H1 (cell line): ENCODE measurements around the gene HACL1. TPM values are rescaled to one million over a fixed set of nuclear protein-coding genes. Genes with fewer than 3 reads are reported as not detected.

ENCODE experiments used
- CTCF ChIA-PET: fragments of 300-600 bp; sonication (Branson Sonifier 250); formaldehyde crosslinking; loops from one replicate; lab custom pipeline; 2021; ENCODE audit not compliant: partially characterized antibody; lab: Charles Lee
- POLR2A ChIA-PET: fragments of 300-600 bp; sonication (Branson Sonifier 250); formaldehyde crosslinking; loops from one replicate; lab custom pipeline; 2021; ENCODE audit warnings: inconsistent platforms; ENCODE audit not compliant: partially characterized antibody; lab: Charles Lee
- DNase-seq, 2 experiments: peaks; one replicate each; pipeline versions ENCODE4 v3.0.0 to v3.0.0-alpha.2; 2010 to 2022; ENCODE audit warnings: low spot score in 2 of 2, low read depth in 1 of 2, mixed read lengths in 1 of 2
- FAIRE-seq: peaks from 2 replicates; lab custom pipeline; 2011; peaks lifted over from hg19 to GRCh38; lab: Jason Lieb, UNC
- H2AFZ ChIP-seq: 2 replicates; pipeline ENCODE4 v1.8.1; 2012; ENCODE audit warnings: low read length, inconsistent platforms
- H2AK5ac ChIP-seq: 2 replicates; pipeline ENCODE4 v1.6.1; 2013; ENCODE audit warnings: low read depth, low read length
- H2BK120ac ChIP-seq: replicated peaks from 2 replicates; pipeline ENCODE3; 2013; ENCODE audit warnings: low read depth, low read length, inconsistent platforms
- H2BK12ac ChIP-seq: 2 replicates; pipeline ENCODE4 v1.6.1; 2013; ENCODE audit warnings: low read depth, low read length
- H2BK15ac ChIP-seq: 2 replicates; pipeline ENCODE4 v1.6.1; 2013; ENCODE audit warnings: low read length
- H2BK20ac ChIP-seq: 2 replicates; pipeline ENCODE4 v1.6.1; 2013; ENCODE audit warnings: low read length
- H2BK5ac ChIP-seq: 2 replicates; pipeline ENCODE4 v1.6.1; 2013; ENCODE audit warnings: low read depth, low read length
- H3K14ac ChIP-seq: 2 replicates; pipeline ENCODE4 v1.6.1; 2013; ENCODE audit warnings: inconsistent platforms; ENCODE audit not compliant: insufficient read length
- H3K18ac ChIP-seq: 2 replicates; pipeline ENCODE4 v1.6.1; 2013; ENCODE audit warnings: low read length; ENCODE audit errors: extremely low read depth
- H3K23ac ChIP-seq: 2 replicates; pipeline ENCODE4 v1.6.1; 2013; ENCODE audit warnings: inconsistent platforms; ENCODE audit not compliant: insufficient read length
- H3K23me2 ChIP-seq: 2 replicates; pipeline ENCODE4 v1.6.1; 2013; ENCODE audit warnings: low read depth, low read length
- H3K27ac ChIP-seq: 2 replicates; pipeline ENCODE4 v1.6.1; 2011; ENCODE audit warnings: low read depth, low read length, inconsistent platforms
- H3K27me3 ChIP-seq, 4 experiments: replicated peaks in 1 of 4; 1 replicate in 1 of 4; 2 replicates in 3 of 4; pipeline versions ENCODE4 v1.6.1 to v1.8.1; 2011 to 2013; ENCODE audit warnings: low read length in 3 of 4, mild to moderate bottlenecking in 3 of 4, inconsistent platforms in 2 of 4, mixed read lengths in 2 of 4, moderate library complexity in 1 of 4; ENCODE audit not compliant: control insufficient read depth in 3 of 4, insufficient read depth in 3 of 4; ENCODE audit errors: extremely low read depth in 1 of 4
- H3K36me3 ChIP-seq, 4 experiments: 2 replicates each; pipeline versions ENCODE4 v1.6.1 to v1.8.1; 2011 to 2013; ENCODE audit warnings: mild to moderate bottlenecking in 4 of 4, low read length in 3 of 4, moderate library complexity in 2 of 4, control low read depth in 1 of 4, inconsistent platforms in 1 of 4; ENCODE audit not compliant: insufficient read depth in 4 of 4, control insufficient read depth in 2 of 4
- H3K4ac ChIP-seq: replicated peaks from 2 replicates; pipeline ENCODE3; 2013; ENCODE audit warnings: low read length, low read depth, mixed read lengths, inconsistent platforms; ENCODE audit not compliant: insufficient read length
- H3K4me1 ChIP-seq, 4 experiments: replicated peaks in 1 of 4; 1 replicate in 1 of 4; 2 replicates in 3 of 4; pipeline versions ENCODE4 v1.6.1 to v1.8.1; 2011 to 2013; ENCODE audit warnings: low read length in 3 of 4, inconsistent platforms in 2 of 4, mixed read lengths in 1 of 4; ENCODE audit not compliant: insufficient read depth in 4 of 4, control insufficient read depth in 3 of 4
- H3K4me2 ChIP-seq, 2 experiments: 2 replicates each; pipeline versions ENCODE4 v1.6.1 to v1.8.1; 2011 to 2013; ENCODE audit warnings: low read depth in 2 of 2, low read length in 2 of 2, control low read depth in 1 of 2, inconsistent platforms in 1 of 2, mild to moderate bottlenecking in 1 of 2; ENCODE audit not compliant: insufficient read depth in 1 of 2
- H3K4me3 ChIP-seq, 4 experiments: fragments of 200-600, 300-600 bp in 1 of 4; sonication (generic), shearing (Covaris generic), sonication (Bioruptor Twin) in 1 of 4; 2 replicates each; pipeline versions ENCODE4 v1.5.1 to v1.8.1; 2011 to 2016; ENCODE audit warnings: low read length in 4 of 4, low read depth in 3 of 4, control low read depth in 2 of 4, inconsistent platforms in 2 of 4, mild to moderate bottlenecking in 2 of 4, mixed read lengths in 1 of 4, moderate library complexity in 1 of 4; ENCODE audit not compliant: insufficient read depth in 2 of 4; ENCODE audit errors: extremely low read depth in 1 of 4
- H3K56ac ChIP-seq: replicated peaks from 2 replicates; pipeline ENCODE3; 2013; ENCODE audit warnings: low read depth, mild to moderate bottlenecking, mixed read lengths, low read length, inconsistent platforms; ENCODE audit not compliant: insufficient read length
- H3K79me1 ChIP-seq: 2 replicates; pipeline ENCODE4 v1.6.1; 2013; ENCODE audit warnings: low read depth, low read length, control low read depth
- H3K79me2 ChIP-seq, 2 experiments: 2 replicates each; pipeline versions ENCODE4 v1.6.1 to v1.8.1; 2012 to 2013; ENCODE audit warnings: low read length in 2 of 2, mild to moderate bottlenecking in 2 of 2, inconsistent platforms in 1 of 2; ENCODE audit not compliant: insufficient read depth in 2 of 2, control insufficient read depth in 1 of 2
- H3K9ac ChIP-seq, 4 experiments: replicated peaks in 1 of 4; 1 replicate in 1 of 4; 2 replicates in 3 of 4; pipeline versions ENCODE4 v1.6.1 to v1.8.1; 2011 to 2013; ENCODE audit warnings: low read depth in 3 of 4, low read length in 3 of 4, control low read depth in 2 of 4, mild to moderate bottlenecking in 2 of 4, moderate library complexity in 2 of 4, inconsistent platforms in 1 of 4; ENCODE audit errors: extremely low read depth in 1 of 4
- H3K9me3 ChIP-seq, 2 experiments: 2 replicates each; pipeline versions ENCODE4 v1.6.1 to v1.8.1; 2012 to 2013; ENCODE audit warnings: mild to moderate bottlenecking in 2 of 2, moderate library complexity in 2 of 2, control low read depth in 1 of 2, inconsistent platforms in 1 of 2, low read depth in 1 of 2, low read length in 1 of 2, mixed read lengths in 1 of 2; ENCODE audit not compliant: insufficient read depth in 2 of 2
- H4K20me1 ChIP-seq, 2 experiments: replicated peaks in 1 of 2; 2 replicates each; pipeline versions ENCODE3 to v1.8.1; 2011 to 2013; ENCODE audit warnings: inconsistent platforms in 2 of 2, low read length in 2 of 2, mild to moderate bottlenecking in 1 of 2; ENCODE audit not compliant: insufficient read depth in 2 of 2, control insufficient read depth in 1 of 2
- H4K5ac ChIP-seq: 2 replicates; pipeline ENCODE4 v1.6.1; 2013; ENCODE audit warnings: low read length, low read depth, mixed read lengths, inconsistent platforms; ENCODE audit not compliant: insufficient read length
- H4K8ac ChIP-seq: 2 replicates; pipeline ENCODE4 v1.8.0; 2013; ENCODE audit warnings: mild to moderate bottlenecking, moderate library complexity, low read length, inconsistent platforms; ENCODE audit not compliant: insufficient read depth; ENCODE audit errors: extremely low read depth
- H4K91ac ChIP-seq: replicated peaks from 2 replicates; pipeline ENCODE3; 2013; ENCODE audit warnings: low read length, mixed read lengths, inconsistent platforms; ENCODE audit not compliant: insufficient read length
- CBX5 ChIP-seq: fragments of 300-800, 300-1000 bp; sonication (generic); IDR thresholded peaks from 2 replicates; pipeline ENCODE4 v1.7.1; 2016; ENCODE audit warnings: antibody characterized with exemption, low read length, low read depth
- KDM1A ChIP-seq: fragments of 200-600, 300-600 bp; sonication (generic); IDR thresholded peaks from 2 replicates; pipeline ENCODE4 v1.7.1; 2016; ENCODE audit warnings: mild to moderate bottlenecking, low read length, borderline replicate concordance
- MAFK ChIP-seq: IDR thresholded peaks from 2 replicates; pipeline ENCODE4 v1.6.1; 2012; ENCODE audit warnings: low read depth, mild to moderate bottlenecking, improper control_type of control experiment, low read length
- PHF8 ChIP-seq: fragments of 200-600 bp; sonication (generic); conservative IDR thresholded peaks from 2 replicates; pipeline ENCODE4 v1.7.1; 2012; ENCODE audit warnings: low read depth, mild to moderate bottlenecking, inconsistent platforms, low read length, moderate library complexity
- POLR2A ChIP-seq, 2 experiments: IDR thresholded peaks; 1 replicate in 1 of 2; 2 replicates in 1 of 2; pipeline ENCODE4 v1.6.1; 2011; ENCODE audit warnings: low read depth in 2 of 2, low read length in 2 of 2, mild to moderate bottlenecking in 2 of 2; ENCODE audit errors: control extremely low read depth in 1 of 2
- POU5F1 ChIP-seq: IDR thresholded peaks from 2 replicates; pipeline ENCODE4 v1.6.1; 2011; ENCODE audit warnings: low read depth, mild to moderate bottlenecking, low read length, moderate library complexity
- RXRA ChIP-seq: IDR thresholded peaks from 2 replicates; pipeline ENCODE4 v1.6.1; 2011; ENCODE audit warnings: low read depth, mild to moderate bottlenecking, low read length, moderate library complexity; ENCODE audit not compliant: insufficient read depth
- SAP30 ChIP-seq: fragments of 300-600 bp; sonication (generic); IDR thresholded peaks from 2 replicates; pipeline ENCODE4 v1.7.1; 2012; ENCODE audit warnings: low read length, moderate library complexity, mild to moderate bottlenecking, inconsistent platforms; ENCODE audit not compliant: insufficient read depth, insufficient replicate concordance
- SRF ChIP-seq: IDR thresholded peaks from 2 replicates; pipeline ENCODE4 v1.6.1; 2011; ENCODE audit warnings: mild to moderate bottlenecking, low read depth, low read length, moderate library complexity
- WGBS, 2 experiments: shearing (Covaris generic) in 1 of 2; methylation state at CpG; one replicate each; pipeline versions ENCODE4 v1.1.6 to v1.1.7; 2013 to 2015; ENCODE audit warnings: low lambda C conversion rate in 2 of 2, mixed read lengths in 2 of 2, inconsistent platforms in 1 of 2, low coverage in 1 of 2, missing lambda C conversion rate in 1 of 2; ENCODE audit not compliant: insufficient replicate concordance in 2 of 2, insufficient coverage in 1 of 2, insufficient read length in 1 of 2; ENCODE audit errors: extremely low coverage in 1 of 2, missing lambda C conversion rate in 1 of 2; 5-methylcytosine and 5-hydroxymethylcytosine counted together
- polyA plus RNA-seq, 7 experiments: library from polyadenylated mRNA; depleted of rRNA in 3 of 7; stranded (reverse) in 5 of 7; unstranded in 2 of 7; fragments of >200 nt in 5 of 7; fragments of 200-250 nt in 2 of 7; gene quantifications; 1 replicate in 5 of 7; 2 replicates in 1 of 7; 4 replicates in 1 of 7; pipeline versions ENCODE4 v1.2.1 to v1.2.3, GENCODE V29; 2011 to 2013; ENCODE audit warnings: missing spikeins in 2 of 7, mixed read lengths in 2 of 7
- total RNA-seq: library from RNA; stranded (reverse); fragmentation: NEBNext Ultra II Directional; extraction: Animal tissue kit (Norgen Biotek cat#: 25700); gene quantifications from 2 replicates; pipeline ENCODE4 v1.2.1, GENCODE V29; 2021
- TF ChIP-seq, protein P1 (sequence below), 3 experiments: IDR thresholded peaks; 1 replicate in 2 of 3; 2 replicates in 1 of 3; pipeline versions ENCODE4 v1.5.1 to v1.6.1; 2011; ENCODE audit warnings: low read length in 3 of 3, mild to moderate bottlenecking in 3 of 3, inconsistent platforms in 2 of 3, low read depth in 1 of 3, moderate library complexity in 1 of 3; ENCODE audit not compliant: insufficient read depth in 1 of 3; ENCODE audit errors: control extremely low read depth in 1 of 3
- TF ChIP-seq, protein P2 (sequence below): IDR thresholded peaks from 2 replicates; pipeline ENCODE4 v1.6.1; 2012; ENCODE audit warnings: inconsistent platforms

HACL1 gene
- total and polyA plus RNA-seq, 2 of the 8 experiments (the other 6 are each of a cell fraction or from before 2014, with no cell fraction given) = 38.2 to 46.0 TPM

DNA sequence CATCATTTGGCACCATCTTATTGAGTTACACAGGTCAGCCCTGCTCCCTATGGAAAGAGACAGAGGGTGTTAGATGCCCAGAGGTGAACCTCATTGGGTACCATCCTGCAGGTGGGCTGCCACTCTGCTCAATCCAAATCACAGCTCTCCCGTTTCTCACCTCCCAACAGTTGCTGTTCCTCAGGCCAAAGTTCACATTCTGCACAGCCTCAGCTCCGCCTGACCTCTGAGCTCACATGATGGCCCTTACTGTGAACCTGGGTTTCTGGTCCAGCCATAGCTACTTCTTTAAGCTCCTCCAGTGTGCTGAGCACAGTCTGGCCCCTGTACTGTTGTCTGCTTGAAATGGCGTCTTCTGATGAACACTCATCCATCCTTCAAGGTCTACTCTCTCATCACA is 48.0 kb upstream of the HACL1 start:
- ChIA-PET POLR2A (interaction anchor here (0.8 to 2.6 kb wide), 2 partner anchors 14 to 16 kb away, joined by 3 to 7 read pairs; no protein-coding TSS in a partner anchor), CTCF (no interaction called here)
- H3K79me1 ChIP-seq = no peaks in the 10 kb centered on the region
- no peaks in the 10 kb centered on the region for H3K79me2 ChIP-seq
- no peak overlapping the region for H3K18ac ChIP-seq
- H2AFZ ChIP-seq = no peak overlapping the region
- H3K14ac ChIP-seq = no peak overlapping the region
- H4K91ac ChIP-seq = no peak overlapping the region
- H2BK5ac ChIP-seq = no peak overlapping the region
- H3K4me3 ChIP-seq = no peak overlapping the region
- no peak overlapping the region for H3K4ac ChIP-seq
- no peaks in the 10 kb centered on the region; a peak in 1 of 7 replicates for H3K27me3 ChIP-seq
- no peak overlapping the region for H4K5ac ChIP-seq
- no peak overlapping the region for H3K56ac ChIP-seq
- no peak overlapping the region for H3K23ac ChIP-seq
- H3K27ac ChIP-seq = no peak overlapping the region
- no peak overlapping the region for H3K4me2 ChIP-seq
- WGBS, 2 experiments = 95% methylated on average over 3 of the region's 3 CpGs; no CpG with 5 or more reads in 1 of the 2 experiments
- peaks cover 0 to 3% (median 1%) of the 10 kb centered on the region in 4 experiments; a peak in 2 of 8 replicates for H3K36me3 ChIP-seq
- no peak overlapping the region for H2AK5ac ChIP-seq
- no peaks in the 10 kb centered on the region for H3K23me2 ChIP-seq
- H3K4me1 ChIP-seq = peaks cover 0 to 9% (median 5%) of the 10 kb centered on the region in 4 experiments; a peak in 4 of 7 replicates
- H2BK20ac ChIP-seq = no peak overlapping the region
- H4K20me1 ChIP-seq = no peaks in the 10 kb centered on the region
- no peak for FAIRE-seq
- no peak for DNase-seq
- no peak overlapping the region for H2BK12ac ChIP-seq
- no peaks in the 10 kb centered on the region for H3K9me3 ChIP-seq
- no peak overlapping the region for H4K8ac ChIP-seq
- no peak overlapping the region for H2BK120ac ChIP-seq
- no peak overlapping the region for H3K9ac ChIP-seq
- H2BK15ac ChIP-seq = no peak overlapping the region
- TF ChIP-seq CBX5 (no peak), RXRA (no peak), KDM1A (no peak), PHF8 (no peak), SAP30 (no peak), MAFK (no peak), POLR2A (IDR thresholded peaks at IDR 0.05; ENCODE audit: control extremely low read depth in 1 of 2, low read depth in 2 of 2, low read length in 2 of 2) (no peak), POU5F1 (no peak), SRF (no peak)
- TF ChIP-seq, protein P1, sequence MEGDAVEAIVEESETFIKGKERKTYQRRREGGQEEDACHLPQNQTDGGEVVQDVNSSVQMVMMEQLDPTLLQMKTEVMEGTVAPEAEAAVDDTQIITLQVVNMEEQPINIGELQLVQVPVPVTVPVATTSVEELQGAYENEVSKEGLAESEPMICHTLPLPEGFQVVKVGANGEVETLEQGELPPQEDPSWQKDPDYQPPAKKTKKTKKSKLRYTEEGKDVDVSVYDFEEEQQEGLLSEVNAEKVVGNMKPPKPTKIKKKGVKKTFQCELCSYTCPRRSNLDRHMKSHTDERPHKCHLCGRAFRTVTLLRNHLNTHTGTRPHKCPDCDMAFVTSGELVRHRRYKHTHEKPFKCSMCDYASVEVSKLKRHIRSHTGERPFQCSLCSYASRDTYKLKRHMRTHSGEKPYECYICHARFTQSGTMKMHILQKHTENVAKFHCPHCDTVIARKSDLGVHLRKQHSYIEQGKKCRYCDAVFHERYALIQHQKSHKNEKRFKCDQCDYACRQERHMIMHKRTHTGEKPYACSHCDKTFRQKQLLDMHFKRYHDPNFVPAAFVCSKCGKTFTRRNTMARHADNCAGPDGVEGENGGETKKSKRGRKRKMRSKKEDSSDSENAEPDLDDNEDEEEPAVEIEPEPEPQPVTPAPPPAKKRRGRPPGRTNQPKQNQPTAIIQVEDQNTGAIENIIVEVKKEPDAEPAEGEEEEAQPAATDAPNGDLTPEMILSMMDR (IDR thresholded peaks at IDR 0.05; ENCODE audit: control extremely low read depth in 1 of 3, insufficient read depth in 1 of 3, low read depth in 1 of 3, low read length in 3 of 3) = no peak
- TF ChIP-seq, protein P2, sequence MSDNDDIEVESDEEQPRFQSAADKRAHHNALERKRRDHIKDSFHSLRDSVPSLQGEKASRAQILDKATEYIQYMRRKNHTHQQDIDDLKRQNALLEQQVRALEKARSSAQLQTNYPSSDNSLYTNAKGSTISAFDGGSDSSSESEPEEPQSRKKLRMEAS = no peak
